Nephron (organoid): Measurements from ENCODE around the gene DLGAP1.

ENCODE experiments used
- H3K27ac Mint-ChIP-seq, 3 experiments: 2 replicates each; pipeline ENCODE4 v1.8.0; 2020; ENCODE audit warnings: mixed read lengths in 3 of 3, mild to moderate bottlenecking in 2 of 3, moderate library complexity in 1 of 3
- H3K27me3 Mint-ChIP-seq: 2 replicates; pipeline ENCODE4 v1.8.0; 2021; ENCODE audit warnings: low read depth, mild to moderate bottlenecking, moderate library complexity, mixed read lengths
- H3K36me3 Mint-ChIP-seq: 2 replicates; pipeline ENCODE4 v1.8.0; 2020; ENCODE audit warnings: low read depth, mixed read lengths
- H3K4me1 Mint-ChIP-seq: 2 replicates; pipeline ENCODE4 v1.8.0; 2020; ENCODE audit warnings: mixed read lengths
- H3K4me3 Mint-ChIP-seq, 3 experiments: 2 replicates each; pipeline ENCODE4 v1.8.0; 2020; ENCODE audit warnings: mild to moderate bottlenecking in 3 of 3, mixed read lengths in 3 of 3, moderate library complexity in 2 of 3
- H3K9me3 Mint-ChIP-seq: 2 replicates; pipeline ENCODE4 v1.8.0; 2020; ENCODE audit warnings: mixed read lengths
- TF ChIP-seq, protein P1 (sequence below), 3 experiments: fragments of 200-600 bp; sonication (generic); IDR thresholded peaks; one replicate each; pipeline ENCODE4 v1.5.0; 2021; ENCODE audit warnings: antibody characterized with exemption in 3 of 3; ENCODE audit not compliant: unreplicated experiment in 3 of 3

Gene DLGAP1

DNA sequence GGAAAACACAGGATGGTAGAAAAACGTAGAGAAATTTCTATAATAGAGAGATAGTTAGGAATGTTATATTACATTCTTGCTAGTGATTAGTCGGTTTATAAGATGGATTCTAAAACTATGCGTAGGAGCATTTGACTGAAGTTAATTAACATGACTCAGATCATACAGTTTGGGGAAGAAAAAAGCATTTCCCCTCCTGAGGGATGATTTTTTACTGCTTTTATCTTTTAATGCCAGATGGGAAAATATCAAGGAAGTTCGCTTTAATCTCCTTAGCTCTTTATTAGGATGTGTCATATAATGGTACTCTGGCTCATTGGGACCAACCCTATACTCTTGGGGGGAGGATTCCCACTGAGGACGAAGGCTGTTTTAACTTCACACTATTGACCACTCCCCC lies 503.1 kb downstream of the DLGAP1 start:
- H3K9me3 Mint-ChIP-seq, result peaks cover 3% of the 10 kb centered on the region
- no peaks in the 10 kb centered on the region for H3K4me1 Mint-ChIP-seq
- TF ChIP-seq, protein P1, sequence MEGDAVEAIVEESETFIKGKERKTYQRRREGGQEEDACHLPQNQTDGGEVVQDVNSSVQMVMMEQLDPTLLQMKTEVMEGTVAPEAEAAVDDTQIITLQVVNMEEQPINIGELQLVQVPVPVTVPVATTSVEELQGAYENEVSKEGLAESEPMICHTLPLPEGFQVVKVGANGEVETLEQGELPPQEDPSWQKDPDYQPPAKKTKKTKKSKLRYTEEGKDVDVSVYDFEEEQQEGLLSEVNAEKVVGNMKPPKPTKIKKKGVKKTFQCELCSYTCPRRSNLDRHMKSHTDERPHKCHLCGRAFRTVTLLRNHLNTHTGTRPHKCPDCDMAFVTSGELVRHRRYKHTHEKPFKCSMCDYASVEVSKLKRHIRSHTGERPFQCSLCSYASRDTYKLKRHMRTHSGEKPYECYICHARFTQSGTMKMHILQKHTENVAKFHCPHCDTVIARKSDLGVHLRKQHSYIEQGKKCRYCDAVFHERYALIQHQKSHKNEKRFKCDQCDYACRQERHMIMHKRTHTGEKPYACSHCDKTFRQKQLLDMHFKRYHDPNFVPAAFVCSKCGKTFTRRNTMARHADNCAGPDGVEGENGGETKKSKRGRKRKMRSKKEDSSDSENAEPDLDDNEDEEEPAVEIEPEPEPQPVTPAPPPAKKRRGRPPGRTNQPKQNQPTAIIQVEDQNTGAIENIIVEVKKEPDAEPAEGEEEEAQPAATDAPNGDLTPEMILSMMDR (IDR thresholded peaks at IDR 0.05; ENCODE audit: unreplicated experiment in 3 of 3), result no peak
- no peak overlapping the region for H3K27ac Mint-ChIP-seq
- H3K4me3 Mint-ChIP-seq, result no peak overlapping the region
- H3K27me3 Mint-ChIP-seq, result no peaks in the 10 kb centered on the region
- no peaks in the 10 kb centered on the region for H3K36me3 Mint-ChIP-seq

DNA sequence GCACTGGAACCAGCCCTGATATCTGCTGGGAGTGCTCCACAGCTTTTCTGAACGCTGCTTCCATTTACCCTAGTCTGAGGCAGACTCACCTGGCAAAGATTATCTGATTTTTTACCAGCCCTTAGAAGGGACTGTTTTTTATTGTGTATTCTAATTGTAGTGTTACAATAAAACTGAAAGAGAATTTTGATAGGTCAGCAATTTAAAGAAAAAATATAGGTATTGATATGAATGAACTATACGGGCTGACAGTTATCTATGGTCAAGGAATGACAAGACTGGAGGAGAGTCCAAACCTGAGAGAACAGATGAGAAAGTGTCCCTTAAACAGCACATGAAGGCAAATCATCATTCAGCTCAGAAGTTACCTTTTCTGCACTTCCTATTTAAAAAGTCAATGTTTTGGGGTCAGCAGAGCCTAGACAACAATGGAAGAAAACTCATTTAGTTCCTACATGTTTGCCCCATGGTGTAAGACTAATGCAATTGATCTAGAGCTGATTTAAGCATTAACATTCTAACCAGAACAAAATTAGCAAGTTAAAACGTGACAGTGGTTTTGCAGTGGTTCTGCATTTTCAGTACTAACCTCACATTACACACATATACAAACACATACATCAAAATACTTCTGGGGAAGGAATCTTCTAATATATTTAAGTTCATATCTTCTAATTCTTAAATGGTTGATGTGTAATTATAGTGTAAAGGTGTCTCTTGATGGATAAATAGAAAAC lies 504.3 kb downstream of the DLGAP1 start:
- TF ChIP-seq, protein P1 (IDR thresholded peaks at IDR 0.05; ENCODE audit: unreplicated experiment in 3 of 3), result no peak
- Mint-ChIP-seq H3K4me3 (no peak overlapping the region), H3K27ac (no peak overlapping the region), H3K36me3 (no peaks in the 10 kb centered on the region), H3K9me3 (peaks cover under 1% of the 10 kb centered on the region), H3K4me1 (no peaks in the 10 kb centered on the region), H3K27me3 (no peaks in the 10 kb centered on the region)

DNA sequence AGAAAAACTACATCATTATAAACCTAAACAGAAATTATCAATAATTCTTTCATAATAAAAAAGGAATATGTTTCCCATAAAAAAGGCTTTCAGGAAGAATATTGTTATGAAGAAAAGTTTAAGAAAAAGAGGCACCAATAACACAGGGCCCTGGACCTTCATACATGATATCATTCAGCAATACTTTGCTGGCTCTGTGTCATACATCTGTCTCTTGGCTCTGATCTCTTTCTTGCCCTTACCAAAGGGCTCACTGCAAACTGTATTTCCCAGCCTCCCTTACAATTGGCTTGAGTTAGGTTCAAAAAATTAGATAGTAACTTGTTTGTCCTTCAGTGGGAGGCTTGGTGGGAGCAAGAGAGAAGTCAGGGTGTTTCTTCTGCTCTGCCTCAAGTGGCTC lies 506.1 kb downstream of the DLGAP1 start:
- Mint-ChIP-seq H3K27me3 (no peaks in the 10 kb centered on the region), H3K36me3 (no peaks in the 10 kb centered on the region), H3K4me3 (no peak overlapping the region), H3K9me3 (no peaks in the 10 kb centered on the region), H3K4me1 (no peaks in the 10 kb centered on the region), H3K27ac (no peak overlapping the region)
- TF ChIP-seq, protein P1 (IDR thresholded peaks at IDR 0.05; ENCODE audit: unreplicated experiment in 3 of 3), result no peak

DNA sequence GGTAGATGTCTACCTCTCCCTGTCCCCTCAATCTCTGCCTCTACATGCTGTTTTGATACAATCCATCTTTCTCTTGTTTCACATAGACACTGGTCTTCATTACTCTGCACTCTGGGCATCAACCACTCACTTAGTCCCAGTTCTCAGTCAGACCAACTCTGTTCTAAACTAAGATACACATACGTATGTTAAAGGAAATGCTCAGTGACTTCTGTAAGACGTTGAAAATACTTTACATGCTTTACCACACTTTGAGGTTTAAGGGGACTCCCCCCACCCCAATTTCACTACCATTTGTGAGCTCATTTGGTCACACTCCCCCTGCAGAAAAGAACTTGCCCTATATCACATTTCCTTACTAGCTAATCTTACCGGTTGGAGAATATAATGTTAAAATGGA lies 507.7 kb downstream of the DLGAP1 start:
- Mint-ChIP-seq H3K36me3 (no peaks in the 10 kb centered on the region), H3K4me3 (no peak overlapping the region), H3K27me3 (peaks cover under 1% of the 10 kb centered on the region), H3K9me3 (no peaks in the 10 kb centered on the region), H3K27ac (no peak overlapping the region), H3K4me1 (no peaks in the 10 kb centered on the region)
- TF ChIP-seq, protein P1 (IDR thresholded peaks at IDR 0.05; ENCODE audit: unreplicated experiment in 3 of 3), result no peak

DNA sequence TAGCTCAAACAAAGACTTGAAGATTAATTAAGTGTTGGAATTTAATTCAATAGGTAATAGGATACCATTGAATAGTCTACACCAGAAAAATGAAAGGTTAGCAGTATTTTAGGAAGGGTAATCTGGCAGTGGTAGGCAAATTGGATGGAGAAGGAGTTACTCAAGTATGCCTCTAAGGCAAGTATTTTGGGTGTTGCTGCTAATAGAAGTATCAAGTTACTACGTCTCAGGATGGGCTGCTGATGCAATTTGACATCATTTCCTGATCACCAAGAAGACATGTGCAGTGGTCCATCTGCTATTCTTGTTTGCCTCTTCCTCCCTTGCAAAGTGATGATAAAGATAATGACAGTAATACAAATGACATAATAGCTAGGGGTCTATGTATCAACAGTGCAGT lies 519.8 kb downstream of the DLGAP1 start:
- Mint-ChIP-seq H3K27me3 (peaks cover 4% of the 10 kb centered on the region), H3K36me3 (no peaks in the 10 kb centered on the region), H3K9me3 (peaks cover 2% of the 10 kb centered on the region), H3K4me3 (no peak overlapping the region), H3K4me1 (no peaks in the 10 kb centered on the region), H3K27ac (no peak overlapping the region)
- TF ChIP-seq, protein P1 (IDR thresholded peaks at IDR 0.05; ENCODE audit: unreplicated experiment in 3 of 3), result no peak

DNA sequence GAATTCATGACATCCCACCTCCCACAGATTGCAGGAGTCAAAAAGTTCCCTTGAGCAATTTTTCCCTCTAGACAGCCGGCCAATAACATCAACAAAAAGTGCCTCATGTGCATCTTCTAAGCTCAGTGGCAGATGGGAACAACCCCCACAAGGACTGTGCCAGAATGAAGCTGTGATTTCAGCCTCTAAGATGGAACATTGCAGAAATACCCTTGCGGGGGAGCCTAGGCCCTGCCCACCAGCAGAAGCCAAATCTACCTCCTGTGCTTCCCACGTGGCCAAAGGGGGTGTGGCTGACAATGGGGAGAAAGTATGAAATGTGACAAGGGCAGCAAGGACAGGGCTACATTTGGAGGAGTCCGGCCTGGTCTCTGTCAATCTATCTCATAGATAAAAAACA lies 522.8 kb downstream of the DLGAP1 start:
- TF ChIP-seq, protein P1 (IDR thresholded peaks at IDR 0.05; ENCODE audit: unreplicated experiment in 3 of 3), result no peak
- Mint-ChIP-seq H3K27me3 (no peaks in the 10 kb centered on the region), H3K9me3 (no peaks in the 10 kb centered on the region), H3K4me3 (no peak overlapping the region), H3K36me3 (no peaks in the 10 kb centered on the region), H3K4me1 (no peaks in the 10 kb centered on the region), H3K27ac (peak overlapping the region in 1 of 3 experiments; percentile 61)
